Uterus (tissue), 4 donors: ENCODE data around the gene LRBA. TPM values are rescaled to one million over a fixed set of nuclear protein-coding genes. Genes with fewer than 3 reads are reported as not detected.
"Not testable (repeated sequence)": the region's sequence is repeated elsewhere in the genome, so short reads cannot be mapped to it uniquely, and the experiment has no call there.

Source experiments
- DNase-seq, 2 donors: peaks; one replicate each; pipeline ENCODE4 v3.0.0-alpha.2; 2019 to 2020
- H3K27ac ChIP-seq, 2 donors: fragments of 200-600 bp; sonication (generic); 1 replicate in 1 of 2; 2 replicates in 1 of 2; pipeline ENCODE4 v1.5.1; 2016 to 2018
- H3K27me3 ChIP-seq, 2 donors: fragments of 200-600 bp; sonication (generic); one replicate each; pipeline ENCODE4 v1.5.1; 2018 to 2019; ENCODE audit warnings: control low read depth in 1 of 2
- H3K36me3 ChIP-seq, 2 donors: fragments of 200-600 bp; sonication (generic); one replicate each; pipeline ENCODE4 v1.5.1; 2019; ENCODE audit warnings: control low read depth in 1 of 2
- H3K4me1 ChIP-seq, 2 donors: fragments of 200-600 bp; sonication (generic); one replicate each; pipeline ENCODE4 v1.5.1; 2018 to 2019; ENCODE audit warnings: control low read depth in 1 of 2
- H3K4me3 ChIP-seq, 2 donors: fragments of 200-600 bp; sonication (generic); 1 replicate in 1 of 2; 2 replicates in 1 of 2; pipeline ENCODE4 v1.5.1; 2018 to 2019; ENCODE audit warnings: mild to moderate bottlenecking in 1 of 2
- H3K9me3 ChIP-seq, 2 donors: fragments of 200-600 bp; sonication (generic); one replicate each; pipeline ENCODE4 v1.5.1; 2019; ENCODE audit warnings: control low read depth in 1 of 2
- CTCF ChIP-seq, 4 experiments: fragments of 200-600 bp in 2 of 4; fragments of 450-650 bp in 2 of 4; sonication (generic) in 2 of 4; IDR thresholded peaks; one replicate each; pipeline ENCODE4 v1.5.1; 2016 to 2019; ENCODE audit warnings: antibody characterized with exemption in 4 of 4, mild to moderate bottlenecking in 2 of 4, moderate library complexity in 1 of 4
- POLR2A ChIP-seq, 2 donors: fragments of 450-650 bp; IDR thresholded peaks; one replicate each; pipeline ENCODE4 v1.6.1; 2016; ENCODE audit warnings: antibody characterized with exemption in 2 of 2, mild to moderate bottlenecking in 1 of 2, moderate library complexity in 1 of 2
- intact Hi-C: fragments of 100-400 bp; cut with DNase I; formaldehyde crosslinking; loops from one replicate; pipeline ENCODE4 v1.15.1; 2023; ENCODE audit warnings: low total_unique reads
- total RNA-seq, 4 donors: library from RNA; depleted of rRNA in 3 of 4; stranded (reverse); fragments of >200 nt in 3 of 4; gene quantifications; one replicate each; pipeline versions ENCODE4 v1.1.0 to v1.2.4, GENCODE V29; 2014 to 2023
- donor health status: DM: yes; HTN: yes; CAD: no.

Gene LRBA
- total RNA-seq, 4 donors from 2014 or later, result 32.0 to 126 (median 41.7) TPM

GRCh38 chr4:150546286-150546685 lies 468.8 kb downstream of the LRBA start:
- Histone ChIP-seq H3K27ac (no peak overlapping the region), H3K4me1 (no peaks in the 10 kb centered on the region), H3K4me3 (no peak overlapping the region), H3K36me3 (no peaks in the 10 kb centered on the region), H3K27me3 (no peaks in the 10 kb centered on the region), H3K9me3 (no peaks in the 10 kb centered on the region)
- DNase-seq, result no peak
- no peak for TF ChIP-seq CTCF (IDR thresholded peaks at IDR 0.05)
- TF ChIP-seq POLR2A (IDR thresholded peaks at IDR 0.05), result no peak
- intact Hi-C loops, result no loop called here

- Histone ChIP-seq H3K4me1 (no peaks in the 10 kb centered on the region), H3K27ac (no peak overlapping the region), H3K36me3 (no peaks in the 10 kb centered on the region), H3K9me3 (no peaks in the 10 kb centered on the region), H3K27me3 (no peaks in the 10 kb centered on the region), H3K4me3 (no peak overlapping the region)
- intact Hi-C loops, result no loop called here
- no peak for TF ChIP-seq POLR2A (IDR thresholded peaks at IDR 0.05)
- no peak for TF ChIP-seq CTCF (IDR thresholded peaks at IDR 0.05)
- DNase-seq, result no peak
These were observed 472.0 kb downstream of the LRBA start for GRCh38 chr4:150543042-150543441.

GRCh38 chr4:150541681-150542080 lies 473.4 kb downstream of the LRBA start:
- H3K27ac ChIP-seq, result no peak overlapping the region
- H3K27me3 ChIP-seq, result no peaks in the 10 kb centered on the region
- H3K4me1 ChIP-seq, result no peaks in the 10 kb centered on the region
- no peaks in the 10 kb centered on the region for H3K9me3 ChIP-seq
- no peaks in the 10 kb centered on the region for H3K36me3 ChIP-seq
- no peak for DNase-seq
- no peak overlapping the region for H3K4me3 ChIP-seq
- no peak for TF ChIP-seq POLR2A (IDR thresholded peaks at IDR 0.05)
- intact Hi-C loops, result no loop called here

- no peak overlapping the region for H3K4me3 ChIP-seq
- H3K36me3 ChIP-seq, result no peaks in the 10 kb centered on the region
- H3K27me3 ChIP-seq, result no peaks in the 10 kb centered on the region
- no peak overlapping the region for H3K27ac ChIP-seq
- DNase-seq, result no peak
- intact Hi-C loops, result no loop called here
- no peaks in the 10 kb centered on the region for H3K4me1 ChIP-seq
- no peak for TF ChIP-seq POLR2A (IDR thresholded peaks at IDR 0.05)
- no peak for TF ChIP-seq CTCF (IDR thresholded peaks at IDR 0.05)
- H3K9me3 ChIP-seq, result no peaks in the 10 kb centered on the region
These were observed 474.1 kb downstream of the LRBA start for GRCh38 chr4:150540959-150541360.

- no peak for DNase-seq
- no peaks in the 10 kb centered on the region for H3K27me3 ChIP-seq
- H3K27ac ChIP-seq, result no peak overlapping the region
- intact Hi-C loops, result no loop called here
- H3K9me3 ChIP-seq, result no peaks in the 10 kb centered on the region
- H3K36me3 ChIP-seq, result no peaks in the 10 kb centered on the region
- H3K4me3 ChIP-seq, result no peak overlapping the region
- no peak for TF ChIP-seq CTCF (IDR thresholded peaks at IDR 0.05)
- TF ChIP-seq POLR2A (IDR thresholded peaks at IDR 0.05), result no peak
- H3K4me1 ChIP-seq, result no peaks in the 10 kb centered on the region
These were observed 474.5 kb downstream of the LRBA start for GRCh38 chr4:150540536-150540935.

GRCh38 chr4:150537911-150538310 lies 477.2 kb downstream of the LRBA start:
- H3K27me3 ChIP-seq, intact Hi-C loops, H3K4me3 ChIP-seq, H3K27ac ChIP-seq, H3K9me3 ChIP-seq, DNase-seq, H3K36me3 ChIP-seq, H3K4me1 ChIP-seq: not testable (repeated sequence)
